OCI-LY3 (cell line): ENCODE measurements around the gene BNC2.

Experiments
- EZH2phosphoT487 ChIP-seq: fragments of 200-600 bp; shearing (Covaris generic); IDR thresholded peaks from 2 replicates; pipeline ENCODE4 v1.6.1; 2018; ENCODE audit warnings: antibody characterized with exemption, mixed run types, low read depth
- TF ChIP-seq, protein P1 (sequence below): fragments of 200-600, 300-600 bp; sonication (generic); IDR thresholded peaks from 2 replicates; pipeline ENCODE4 v1.5.1; 2014; ENCODE audit warnings: antibody characterized with exemption, low read length, low read depth

DNA sequence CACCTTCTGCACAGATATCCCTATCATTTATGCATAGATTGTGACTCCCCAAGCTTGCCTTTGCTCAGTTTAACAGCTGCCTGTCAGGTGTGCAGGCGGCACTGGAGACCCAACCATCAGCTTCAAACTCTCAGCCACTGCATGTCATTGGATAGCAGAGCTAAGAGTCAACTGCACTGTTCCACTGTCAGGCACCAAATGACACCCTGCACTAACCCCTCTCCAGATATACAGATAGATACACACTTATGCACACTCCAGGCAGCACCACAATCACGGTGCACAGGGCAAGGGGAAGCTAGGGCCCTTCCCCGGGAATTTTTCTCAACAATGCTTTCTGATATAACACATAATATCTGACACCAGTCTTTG is 142.3 kb downstream of the BNC2 start:
- TF ChIP-seq, protein P1, sequence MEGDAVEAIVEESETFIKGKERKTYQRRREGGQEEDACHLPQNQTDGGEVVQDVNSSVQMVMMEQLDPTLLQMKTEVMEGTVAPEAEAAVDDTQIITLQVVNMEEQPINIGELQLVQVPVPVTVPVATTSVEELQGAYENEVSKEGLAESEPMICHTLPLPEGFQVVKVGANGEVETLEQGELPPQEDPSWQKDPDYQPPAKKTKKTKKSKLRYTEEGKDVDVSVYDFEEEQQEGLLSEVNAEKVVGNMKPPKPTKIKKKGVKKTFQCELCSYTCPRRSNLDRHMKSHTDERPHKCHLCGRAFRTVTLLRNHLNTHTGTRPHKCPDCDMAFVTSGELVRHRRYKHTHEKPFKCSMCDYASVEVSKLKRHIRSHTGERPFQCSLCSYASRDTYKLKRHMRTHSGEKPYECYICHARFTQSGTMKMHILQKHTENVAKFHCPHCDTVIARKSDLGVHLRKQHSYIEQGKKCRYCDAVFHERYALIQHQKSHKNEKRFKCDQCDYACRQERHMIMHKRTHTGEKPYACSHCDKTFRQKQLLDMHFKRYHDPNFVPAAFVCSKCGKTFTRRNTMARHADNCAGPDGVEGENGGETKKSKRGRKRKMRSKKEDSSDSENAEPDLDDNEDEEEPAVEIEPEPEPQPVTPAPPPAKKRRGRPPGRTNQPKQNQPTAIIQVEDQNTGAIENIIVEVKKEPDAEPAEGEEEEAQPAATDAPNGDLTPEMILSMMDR = no peak
- no peak for TF ChIP-seq EZH2phosphoT487
